K562 (cell line): Measurements from ENCODE around the gene API5. TPM values are rescaled to one million over a fixed set of nuclear protein-coding genes. Genes with fewer than 3 reads are reported as not detected.

Source experiments
- ATAC-seq: fragments of 200-7000 bp; cut with Tn5 transposase; 3 replicates; pipeline ENCODE4 v1.9.1; 2020; ENCODE audit warnings: moderate library complexity
- BruUV-seq: library from RNA; stranded (reverse); fragments of 400-500 nt; replicated peaks from 2 replicates; lab custom pipeline; 2021; lab: Mats Ljungman, UMichigan
- CTCF ChIA-PET: fragments of 300-600 bp; formaldehyde crosslinking; extraction: SDS; loops from one replicate; lab custom pipeline; 2021; ENCODE audit warnings: low intra/inter-chr PET ratio; lab: Yijun Ruan, JAX
- POLR2A ChIA-PET: fragments of 300-600, 350-650 bp; sonication (Branson Sonifier 250); formaldehyde crosslinking; extraction: SDS; loops from one replicate; lab custom pipeline; 2021; ENCODE audit warnings: antibody characterized with exemption, inconsistent platforms; lab: Yijun Ruan, JAX
- DNase-seq, 4 experiments: peaks; one replicate each; pipeline versions ENCODE4 v3.0.0 to v3.0.0-alpha.2; 2011 to 2018; ENCODE audit warnings: low spot score in 3 of 4, mixed read lengths in 3 of 4; ENCODE audit errors: extremely low read depth in 1 of 4
- FAIRE-seq: peaks from 2 replicates; lab custom pipeline; 2011; peaks lifted over from hg19 to GRCh38; lab: Jason Lieb, UNC
- H2AFZ ChIP-seq: 2 replicates; pipeline ENCODE4 v1.6.0; 2011; ENCODE audit warnings: low read depth, low read length, control low read depth, inconsistent platforms
- H3K27ac ChIP-seq: fragments of 200-600 bp; 3 replicates; pipeline ENCODE4 v1.8.0; 2011; ENCODE audit warnings: low read depth, mild to moderate bottlenecking, control low read depth, inconsistent platforms, low read length, moderate library complexity, mixed read lengths; ENCODE audit errors: extremely low read depth
- H3K27me3 ChIP-seq, 2 experiments: fragments of 300-600 bp in 1 of 2; 2 replicates in 1 of 2; 3 replicates in 1 of 2; pipeline versions ENCODE4 v1.6.0 to v1.8.0; 2011; ENCODE audit warnings: inconsistent platforms in 2 of 2, low read length in 2 of 2, mild to moderate bottlenecking in 1 of 2, mixed read lengths in 1 of 2, moderate library complexity in 1 of 2; ENCODE audit not compliant: control insufficient read depth in 2 of 2, insufficient read depth in 2 of 2
- H3K36me3 ChIP-seq: fragments of 300-600 bp; 3 replicates; pipeline ENCODE4 v1.8.0; 2011; ENCODE audit warnings: mild to moderate bottlenecking, low read length, inconsistent platforms; ENCODE audit not compliant: control insufficient read depth, insufficient read depth
- H3K4me1 ChIP-seq, 2 experiments: fragments of 200-600 bp in 1 of 2; replicated peaks in 1 of 2; 2 replicates in 1 of 2; 3 replicates in 1 of 2; pipeline versions ENCODE4 v1.5.1 to v1.8.0; 2011; ENCODE audit warnings: inconsistent platforms in 2 of 2, low read length in 2 of 2, mild to moderate bottlenecking in 1 of 2, mixed read lengths in 1 of 2, moderate library complexity in 1 of 2; ENCODE audit not compliant: control insufficient read depth in 2 of 2, insufficient read depth in 2 of 2
- H3K4me2 ChIP-seq: 2 replicates; pipeline ENCODE4 v1.6.1; 2011; ENCODE audit warnings: low read length, control low read depth, inconsistent platforms, mixed read lengths; ENCODE audit not compliant: insufficient read depth
- H3K4me3 ChIP-seq: fragments of 200-600 bp; sonication (generic), shearing (Covaris generic); 2 replicates; pipeline ENCODE4 v1.5.1; 2016; ENCODE audit warnings: control low read depth, inconsistent platforms
- H3K79me2 ChIP-seq: fragments of 200-600 bp; 3 replicates; pipeline ENCODE4 v1.8.0; 2011; ENCODE audit warnings: low read length, inconsistent platforms; ENCODE audit not compliant: control insufficient read depth, insufficient read depth
- H3K9ac ChIP-seq, 2 experiments: 2 replicates each; pipeline versions ENCODE4 v1.6.0 to v1.6.1; 2011; ENCODE audit warnings: low read depth in 2 of 2, low read length in 2 of 2, control low read depth in 1 of 2, inconsistent platforms in 1 of 2, mild to moderate bottlenecking in 1 of 2, mixed read lengths in 1 of 2; ENCODE audit not compliant: insufficient read depth in 1 of 2
- H3K9me1 ChIP-seq: one replicate; pipeline ENCODE4 v1.6.0; 2011; ENCODE audit warnings: inconsistent platforms, mild to moderate bottlenecking, low read length, moderate library complexity; ENCODE audit not compliant: control insufficient read depth, insufficient read depth
- H3K9me3 ChIP-seq: replicated peaks from 2 replicates; pipeline ENCODE4 v1.5.1; 2011; ENCODE audit warnings: low read depth, low read length, inconsistent platforms; ENCODE audit not compliant: control insufficient read depth, insufficient read depth
- H4K20me1 ChIP-seq: replicated peaks from 2 replicates; pipeline ENCODE4 v1.6.1; 2011; ENCODE audit warnings: low read length, inconsistent platforms, mixed read lengths; ENCODE audit not compliant: control insufficient read depth, insufficient read depth
- BRF2 ChIP-seq: IDR thresholded peaks from 3 replicates; pipeline ENCODE4 v1.6.1; 2011; ENCODE audit warnings: borderline replicate concordance, mild to moderate bottlenecking; ENCODE audit not compliant: insufficient read length, insufficient read depth
- FOXO4 ChIP-seq: fragments of 450-650 bp; formaldehyde crosslinking; IDR thresholded peaks from 2 replicates; pipeline ENCODE4 v1.4.0; 2020; ENCODE audit warnings: mild to moderate bottlenecking, moderate library complexity
- GTF2A2 ChIP-seq: IDR thresholded peaks from 2 replicates; pipeline ENCODE4 v1.6.1; 2016; ENCODE audit warnings: mild to moderate bottlenecking, missing genetic modification characterization, missing compliant biosample characterization
- HMG20A ChIP-seq: fragments of 450-650 bp; formaldehyde crosslinking; conservative IDR thresholded peaks from 2 replicates; pipeline ENCODE4 v1.4.0; 2020; ENCODE audit warnings: mild to moderate bottlenecking, mixed read lengths
- NR2C2 ChIP-seq, 2 experiments: fragments of 200-800 bp in 1 of 2; sonication (Bioruptor generic) in 1 of 2; sonication (generic) in 1 of 2; formaldehyde crosslinking in 1 of 2; IDR thresholded peaks; 2 replicates each; pipeline versions ENCODE4 v1.6.1 to v1.8.0; 2016 to 2022; ENCODE audit warnings: mild to moderate bottlenecking in 1 of 2, missing compliant biosample characterization in 1 of 2, missing genetic modification characterization in 1 of 2, missing genetic modification reagents in 1 of 2
- PBX2 ChIP-seq, 2 experiments: IDR thresholded peaks in 1 of 2; conservative IDR thresholded peaks in 1 of 2; 2 replicates each; pipeline ENCODE4 v1.6.1; 2016; ENCODE audit warnings: low read depth in 2 of 2, mild to moderate bottlenecking in 1 of 2, missing compliant biosample characterization in 1 of 2, missing genetic modification characterization in 1 of 2, moderate library complexity in 1 of 2
- STAT5A ChIP-seq: IDR thresholded peaks from 2 replicates; pipeline ENCODE4 v1.6.1; 2012; ENCODE audit warnings: low read length, inconsistent platforms, borderline replicate concordance
- TEAD4 ChIP-seq, 2 experiments: sonication (generic) in 1 of 2; formaldehyde crosslinking in 1 of 2; IDR thresholded peaks; 2 replicates each; pipeline versions ENCODE4 v1.6.1 to v1.8.0; 2012 to 2022; ENCODE audit warnings: borderline replicate concordance in 1 of 2, inconsistent platforms in 1 of 2, low read length in 1 of 2, mild to moderate bottlenecking in 1 of 2, missing genetic modification reagents in 1 of 2
- in situ Hi-C: fragments of 300-500 bp; cut with MboI; formaldehyde crosslinking; loops from 4 replicates; pipeline ENCODE4 v1.15.0; 2018; ENCODE audit warnings: inconsistent platforms, mixed read lengths
- intact Hi-C: fragments of 100-400 bp; cut with micrococcal nuclease; formaldehyde crosslinking; loops from 2 replicates; pipeline ENCODE4 v1.14.2; 2022
- polyA plus RNA-seq, 8 experiments: library from polyadenylated mRNA; depleted of rRNA in 4 of 8; stranded (reverse) in 5 of 8; unstranded in 3 of 8; fragments of >200 nt; fragmentation: Nextera tagmentation in 2 of 8; fragmentation: Illumina TruSeq in 1 of 8; extraction: Ambion mirVana in 2 of 8; extraction: Trizol in 1 of 8; gene quantifications; 2 replicates each; pipeline versions ENCODE4 v1.2.1 to v1.2.3, GENCODE V29; 2011 to 2014; ENCODE audit warnings: inconsistent platforms in 1 of 8, missing spikeins in 1 of 8
- total RNA-seq, 7 experiments: library from RNA; depleted of rRNA in 6 of 7; stranded (reverse); fragments of >200 nt in 6 of 7; fragmentation: Illumina TruSeq in 2 of 7; extraction: Trizol in 2 of 7; gene quantifications; 2 replicates each; pipeline versions ENCODE4 v1.2.1 to v1.2.3, GENCODE V29; 2011 to 2021; ENCODE audit warnings: low replicate concordance in 1 of 7

API5 gene
- total and polyA plus RNA-seq, 9 of the 15 experiments (the other 6 are each of a cell fraction or from before 2014, with no cell fraction given) = 59.8 to 146 (median 123) TPM

GRCh38 chr11:43356336-43356735 is 44.5 kb downstream of the API5 start:
- POLR2A ChIA-PET = interaction anchor here (0.6 to 0.8 kb wide), 2 partner anchors 111 to 1648 kb away, joined by 3 read pairs; no protein-coding TSS in a partner anchor
- H4K20me1 ChIP-seq = no peaks in the 10 kb centered on the region; the same call in 1 of the 2 replicates
- H3K4me3 ChIP-seq = no peak overlapping the region
- H3K79me2 ChIP-seq = peaks cover 34% of the 10 kb centered on the region
- no peak overlapping the region for H3K9ac ChIP-seq
- H2AFZ ChIP-seq = no peak overlapping the region
- no peak overlapping the region for H3K27ac ChIP-seq
- H3K4me2 ChIP-seq = no peak overlapping the region
- no peaks in the 10 kb centered on the region for H3K9me1 ChIP-seq
- intact Hi-C loops = no loop called here
- peaks cover 0 to 13% of the 10 kb centered on the region in 2 experiments; a peak in 2 of 5 replicates for H3K4me1 ChIP-seq
- no peak for DNase-seq
- FAIRE-seq = no peak
- no TSS peak for BruUV-seq
- H3K36me3 ChIP-seq = peaks cover 6% of the 10 kb centered on the region; the same call in 2 of the 3 replicates
- H3K9me3 ChIP-seq = no peaks in the 10 kb centered on the region
- TF ChIP-seq STAT5A (no peak), PBX2 (CRISPR knock-in tag; IDR thresholded peaks at IDR 0.05; ENCODE audit: low read depth) (no peak), PBX2 (tag; conservative IDR thresholded peaks at IDR 0.05; ENCODE audit: low read depth) (0 out of 2 replicates have a peak, but pooled peaks have one; percentile 23), GTF2A2 (tag) (no peak), TEAD4 (IDR thresholded peaks at IDR 0.05; ENCODE audit: low read length) (no peak), TEAD4 (CRISPR knock-in tag; IDR thresholded peaks at IDR 0.05; ENCODE audit: borderline replicate concordance) (no peak), HMG20A (CRISPR knock-in tag) (no peak), FOXO4 (no peak), BRF2 (no peak), NR2C2 (CRISPR knock-in tag; IDR thresholded peaks at IDR 0.05) (no peak), NR2C2 (tag; IDR thresholded peaks at IDR 0.05) (no peak)
- H3K27me3 ChIP-seq = no peaks in the 10 kb centered on the region
- in situ Hi-C loops = no loop called here
- no peak for ATAC-seq
- CTCF ChIA-PET = no interaction called here
